GM18517 (cell line): Measurements from ENCODE around the gene RCSD1.
A peak's percentile ranks its signal among the peaks of the same experiment; 100 is the strongest.
"Not testable (repeated sequence)": the region's sequence is repeated elsewhere in the genome, so short reads cannot be mapped to it uniquely, and the experiment has no call there.

Experiments
- ATAC-seq: cut with Tn5 transposase; IDR thresholded peaks from one replicate; pipeline ENCODE4 v1.9.1; 2021; ENCODE audit warnings: mild to moderate bottlenecking, moderate library complexity; ENCODE audit not compliant: unreplicated experiment

RCSD1 gene

GRCh38 chr1:167710836-167711235, 80.8 kb downstream of the RCSD1 start:
- ATAC-seq: no peak

GRCh38 chr1:167711797-167712196, 81.8 kb downstream of the RCSD1 start:
- ATAC-seq: no peak

- no peak for ATAC-seq
These were observed 83.5 kb downstream of the RCSD1 start for GRCh38 chr1:167713330-167714081.

- no peak for ATAC-seq
These were observed 84.0 kb downstream of the RCSD1 start for GRCh38 chr1:167714098-167714438.

- peak; percentile 48 for ATAC-seq
These were observed 84.6 kb downstream of the RCSD1 start for GRCh38 chr1:167714439-167715156.

GRCh38 chr1:167715157-167715999, 85.3 kb downstream of the RCSD1 start:
- peak; percentile 60 for ATAC-seq

GRCh38 chr1:167716000-167716271, 85.9 kb downstream of the RCSD1 start:
- no peak for ATAC-seq

GRCh38 chr1:167717351-167717750, 87.3 kb downstream of the RCSD1 start:
- ATAC-seq: no peak

- ATAC-seq: no peak
These were observed 89.1 kb downstream of the RCSD1 start for GRCh38 chr1:167718914-167719691.

- not testable (repeated sequence) for ATAC-seq
These were observed 89.8 kb downstream of the RCSD1 start for GRCh38 chr1:167719715-167720421.

GRCh38 chr1:167720965-167721616, 91.1 kb downstream of the RCSD1 start:
- ATAC-seq: no peak

GRCh38 chr1:167721617-167722151, 91.7 kb downstream of the RCSD1 start, which contains the start of gene MPZL1:
TSS of gene MPZL1 (plus strand) at chr1:167721982. CDS start at chr1:167722152, 170 bp downstream.
- peak; percentile 87 for ATAC-seq

GRCh38 chr1:167722152-167722869, 92.3 kb downstream of the RCSD1 start:
- ATAC-seq: peak; percentile 38

- no peak for ATAC-seq
These were observed 92.8 kb downstream of the RCSD1 start for GRCh38 chr1:167722870-167723251.

- ATAC-seq: no peak
These were observed 93.8 kb downstream of the RCSD1 start for GRCh38 chr1:167723707-167724323.

GRCh38 chr1:167726008-167726407, 96.0 kb downstream of the RCSD1 start:
- no peak for ATAC-seq

- no peak for ATAC-seq
These were observed 98.9 kb downstream of the RCSD1 start for GRCh38 chr1:167728818-167729410.

GRCh38 chr1:167734227-167734626, 104.2 kb downstream of the RCSD1 start:
- ATAC-seq: no peak
